Non-pigmented ciliary epithelial cell (primary cell): ENCODE data around the gene CRMP1.
"Not testable (repeated sequence)": the region's sequence is repeated elsewhere in the genome, so short reads cannot be mapped to it uniquely, and the experiment has no call there.

Experiments used
- DNase-seq: peaks from one replicate; pipeline ENCODE4 v3.0.0-alpha.2; 2010; ENCODE audit warnings: low read depth

The CRMP1 gene

DNA sequence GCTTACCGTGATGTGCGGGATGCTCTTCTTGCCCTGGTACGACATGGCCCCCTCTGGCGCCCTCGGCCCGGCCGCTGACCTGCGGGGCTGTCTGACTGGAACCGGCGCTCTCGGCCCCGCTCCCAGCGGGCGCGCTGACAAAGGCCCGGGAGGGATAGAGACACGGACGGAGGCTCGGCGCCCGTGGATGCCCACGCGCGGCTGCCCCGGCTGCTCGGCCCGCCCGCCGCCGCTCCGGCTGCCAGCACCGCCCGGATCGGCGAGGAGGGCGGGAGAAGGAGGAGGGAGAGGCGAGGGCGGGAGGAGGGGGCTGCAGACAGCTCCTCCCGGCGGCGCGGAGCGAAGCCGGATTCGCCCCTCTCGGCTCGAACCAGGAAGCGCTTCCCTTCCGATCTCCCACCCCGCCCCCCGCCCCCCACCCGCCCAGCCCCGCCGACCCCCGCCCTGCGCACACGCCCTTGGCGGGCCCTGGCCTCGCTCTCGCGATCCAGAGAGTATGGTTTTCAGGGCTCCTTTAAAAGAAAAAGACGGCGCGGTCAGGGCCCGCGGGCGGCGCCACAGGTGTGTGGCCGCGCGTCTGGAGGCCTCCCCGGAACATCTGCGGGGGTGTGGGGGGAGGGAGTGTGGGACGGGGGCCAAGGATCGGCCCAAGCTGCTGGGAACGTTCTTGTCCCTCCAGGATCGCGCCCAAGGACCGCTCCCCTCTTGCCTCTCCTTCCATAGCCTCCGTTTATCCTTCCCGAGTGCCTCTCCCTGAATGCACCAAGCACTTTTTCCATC, 4.5 kb downstream of the CRMP1 start:
- no peak for DNase-seq

DNA sequence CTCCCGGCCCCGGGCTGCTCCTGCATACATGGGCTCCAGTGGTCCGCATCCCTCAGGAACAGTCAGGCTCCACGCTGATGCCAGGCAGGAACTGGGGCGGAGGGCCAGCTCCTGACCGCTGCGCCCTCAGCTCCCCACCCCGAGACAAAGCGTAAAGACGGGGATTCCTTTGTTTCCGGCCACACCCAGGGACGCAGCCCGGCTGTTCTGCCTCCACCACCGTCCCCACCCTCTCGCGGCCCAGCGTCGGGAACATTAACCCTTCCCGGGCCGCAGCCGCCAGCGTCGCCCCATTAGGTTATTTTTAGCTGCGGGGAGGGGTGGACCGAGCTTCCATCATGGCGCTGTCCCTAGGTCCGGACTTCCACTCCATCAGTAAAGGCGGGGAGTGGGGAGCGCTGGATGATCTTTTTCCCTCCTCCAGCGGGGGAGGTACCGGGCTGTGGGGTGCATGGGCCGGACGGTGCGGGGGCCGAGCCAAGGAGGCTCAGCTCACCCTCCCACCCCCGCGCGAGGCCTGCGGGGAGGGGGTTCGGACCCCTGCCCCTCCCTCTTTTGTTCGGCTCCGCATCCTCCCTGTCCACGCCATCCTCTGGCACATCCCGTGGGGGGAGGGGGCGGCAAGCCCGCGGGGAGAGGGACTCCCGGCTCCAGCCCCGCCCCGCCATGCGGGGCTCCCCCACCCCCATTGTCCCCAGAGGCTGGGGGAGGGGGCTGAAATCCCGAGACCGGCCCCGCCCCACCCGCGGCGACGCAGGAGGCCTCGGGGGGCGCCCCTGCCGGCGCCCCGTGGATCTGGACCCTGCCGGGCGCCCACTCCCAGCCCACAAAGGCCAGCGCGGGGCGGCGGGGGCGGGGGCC, 5.3 kb downstream of the CRMP1 start:
- DNase-seq, result no peak

DNA sequence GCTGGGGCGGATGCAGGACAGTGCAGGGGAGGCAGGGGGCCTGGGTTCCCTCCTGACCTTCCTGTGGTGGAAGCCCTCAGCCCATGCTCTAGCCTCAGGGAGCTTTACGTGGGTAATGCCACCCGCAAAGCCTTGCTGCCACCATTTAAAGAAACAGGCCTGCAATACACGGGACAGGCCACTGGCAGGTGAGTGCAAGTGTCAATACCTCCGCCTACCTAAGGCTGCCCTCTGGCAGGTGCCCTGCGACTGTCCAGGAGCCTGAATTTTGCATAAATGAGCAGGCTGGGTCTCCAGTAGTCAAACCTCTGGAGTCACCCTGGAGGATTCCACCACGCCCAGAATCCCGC, 5.9 kb downstream of the CRMP1 start:
- no peak for DNase-seq

DNA sequence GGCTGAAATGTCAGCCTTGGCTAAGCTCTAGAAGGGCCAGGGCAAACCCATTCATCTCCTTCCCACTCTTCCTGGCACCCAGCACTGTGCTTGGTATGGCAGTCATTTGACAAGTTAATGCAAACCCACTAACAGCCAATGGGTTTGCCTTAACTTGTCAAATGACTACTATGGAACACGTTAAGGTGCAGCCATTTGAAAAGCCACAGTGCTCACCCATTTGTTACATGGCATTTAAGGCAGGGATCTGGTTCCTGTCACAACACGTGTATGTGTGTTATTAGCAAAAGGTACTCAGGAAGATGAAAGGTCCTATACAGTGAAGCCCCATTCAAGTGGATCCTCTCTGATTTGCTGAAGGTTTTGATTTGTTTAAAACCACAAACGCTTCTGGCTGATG, 7.2 kb downstream of the CRMP1 start:
- no peak for DNase-seq

DNA sequence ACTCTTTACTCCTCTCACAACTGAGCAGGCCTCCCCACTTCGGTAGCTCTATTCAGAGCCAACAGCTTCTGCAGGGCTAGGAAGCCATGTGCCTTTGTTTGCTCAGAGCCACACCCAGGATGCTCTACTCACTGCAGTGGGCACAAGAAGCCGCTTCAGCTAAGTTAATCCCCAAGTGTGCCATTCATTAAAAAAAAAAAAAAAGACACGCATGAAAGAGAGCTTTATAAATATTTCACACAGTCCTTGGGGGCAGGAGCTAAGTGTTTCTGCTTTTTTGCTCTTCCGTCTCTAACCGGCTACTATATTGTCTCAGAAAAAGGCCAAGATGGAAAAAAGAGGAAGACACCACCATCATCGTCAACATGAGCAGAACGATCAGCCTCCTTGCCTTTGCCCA, 8.1 kb downstream of the CRMP1 start:
- no peak for DNase-seq

DNA sequence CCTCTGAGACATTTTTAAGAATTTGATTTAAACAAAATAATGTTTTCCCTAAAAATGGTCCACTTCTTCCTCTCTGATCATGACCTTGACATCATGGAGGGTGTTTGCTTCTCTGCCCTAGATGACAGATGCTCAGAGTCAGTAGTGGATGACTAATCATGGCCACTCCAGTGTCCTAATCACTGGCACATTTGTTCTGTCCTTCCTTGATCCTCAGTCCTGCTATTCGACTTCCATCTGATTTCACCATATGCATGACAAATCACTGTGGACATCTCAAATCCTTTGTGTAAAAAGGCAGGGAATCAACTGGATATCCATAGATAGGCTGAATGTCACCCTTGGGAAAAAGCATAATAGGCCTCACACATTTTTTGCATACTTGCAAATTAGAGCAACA, 9.0 kb downstream of the CRMP1 start:
- DNase-seq, result no peak

DNA sequence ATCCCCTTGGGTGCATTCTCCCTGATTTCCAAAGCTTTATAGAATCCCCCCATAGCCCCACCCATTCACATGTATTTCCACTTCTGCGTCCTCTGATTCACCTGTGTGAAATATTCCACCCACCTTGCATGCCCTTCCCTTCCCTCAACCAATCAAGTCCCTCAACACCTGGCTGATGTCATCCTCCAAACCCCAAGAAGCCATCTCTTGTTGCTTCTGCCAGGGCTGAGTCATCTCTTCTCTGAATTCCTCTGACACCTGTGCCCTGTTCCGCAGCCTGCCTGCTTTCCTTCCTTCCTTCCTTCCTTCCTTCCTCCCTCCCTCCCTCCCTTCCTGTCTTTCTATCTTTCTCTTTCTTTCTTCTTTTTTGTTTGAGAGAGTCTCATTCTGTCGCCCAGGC, 9.9 kb downstream of the CRMP1 start:
- no peak for DNase-seq

DNA sequence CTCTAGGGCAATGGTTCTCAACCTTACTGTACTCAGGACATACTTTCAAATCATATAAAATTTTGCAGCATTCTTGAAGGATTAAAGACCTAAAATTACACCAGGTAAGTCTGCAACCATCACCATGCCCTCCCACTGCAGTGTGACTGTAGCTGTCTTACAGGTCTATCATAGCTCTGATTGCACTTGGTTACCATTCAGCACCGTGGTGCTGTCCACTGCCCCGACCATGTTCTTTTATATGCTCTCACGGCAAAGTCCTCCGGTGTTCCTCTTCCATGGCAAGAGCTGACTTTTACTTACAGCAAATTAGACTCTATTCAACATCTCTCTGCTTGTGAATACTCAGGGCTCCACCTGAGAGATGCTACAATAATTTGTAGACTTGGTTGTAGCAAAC, 11.5 kb downstream of the CRMP1 start:
- no peak for DNase-seq

DNA sequence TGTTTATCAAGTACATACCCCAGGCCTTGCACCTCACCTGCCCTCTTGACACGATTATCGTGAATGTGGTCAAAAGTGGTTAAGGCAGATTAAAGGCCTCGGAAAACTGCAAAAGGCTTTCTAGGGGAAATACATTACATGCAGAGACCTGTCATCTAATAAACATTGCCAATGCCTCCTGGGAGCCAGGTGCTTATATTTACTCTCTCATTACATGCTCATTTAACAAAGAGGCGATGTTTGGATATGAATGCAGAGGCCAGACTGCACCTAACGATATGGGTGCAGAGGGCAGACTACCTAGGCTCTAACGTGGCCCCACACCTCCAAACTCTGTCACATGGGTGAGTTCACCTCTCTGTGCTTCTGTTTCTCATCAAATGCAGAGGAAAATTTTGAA, 14.5 kb downstream of the CRMP1 start:
- DNase-seq, result no peak

DNA sequence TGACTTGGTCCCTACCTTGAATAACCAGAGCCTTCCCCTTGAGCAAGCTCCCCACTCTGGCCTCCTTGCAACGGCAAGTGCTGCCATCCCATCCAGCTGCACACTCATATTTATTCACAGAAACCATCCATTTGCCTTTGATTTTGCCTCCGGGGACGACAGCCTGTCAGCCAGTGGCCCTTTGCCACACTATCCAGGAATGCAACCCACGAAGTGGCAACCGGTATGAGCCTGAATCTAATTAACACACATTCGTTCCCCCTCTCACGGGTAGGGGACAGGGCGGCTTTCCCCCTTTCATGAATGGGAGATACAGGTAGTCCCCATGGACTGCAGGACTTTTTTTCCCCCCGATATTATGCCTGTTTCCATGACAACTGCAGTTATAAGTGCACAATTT, 15.5 kb downstream of the CRMP1 start:
- DNase-seq, result no peak

DNA sequence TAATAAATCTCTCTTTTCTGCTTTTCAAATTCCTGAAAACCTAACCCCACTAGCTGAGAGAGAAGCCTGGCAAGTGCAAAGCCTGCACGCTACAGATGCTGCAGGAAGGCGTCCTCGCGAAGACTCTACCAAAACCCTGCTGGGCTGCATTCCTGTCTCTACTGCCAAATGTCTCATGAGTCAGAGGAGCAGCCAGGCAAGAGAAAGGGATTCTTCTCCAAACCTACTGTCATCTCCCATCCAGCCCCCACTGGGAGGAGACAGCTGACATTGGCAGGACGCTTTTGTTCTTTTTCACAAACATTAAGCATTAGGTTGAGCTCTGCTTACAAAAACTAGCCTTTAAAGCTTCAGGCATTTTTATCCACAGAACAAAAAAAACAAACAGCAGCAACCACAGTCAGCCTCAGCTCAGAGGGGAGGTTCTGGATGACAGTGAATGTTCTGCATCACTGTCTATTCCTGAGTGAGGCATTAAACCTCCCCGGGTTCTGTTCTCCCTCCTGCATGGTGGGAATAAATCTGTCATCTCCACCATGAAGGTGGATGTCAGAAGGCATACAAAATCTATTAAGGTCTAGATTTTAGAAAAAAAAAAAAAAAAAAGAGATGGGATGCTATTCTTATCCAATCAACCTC, 18.0 kb downstream of the CRMP1 start:
- no peak for DNase-seq

DNA sequence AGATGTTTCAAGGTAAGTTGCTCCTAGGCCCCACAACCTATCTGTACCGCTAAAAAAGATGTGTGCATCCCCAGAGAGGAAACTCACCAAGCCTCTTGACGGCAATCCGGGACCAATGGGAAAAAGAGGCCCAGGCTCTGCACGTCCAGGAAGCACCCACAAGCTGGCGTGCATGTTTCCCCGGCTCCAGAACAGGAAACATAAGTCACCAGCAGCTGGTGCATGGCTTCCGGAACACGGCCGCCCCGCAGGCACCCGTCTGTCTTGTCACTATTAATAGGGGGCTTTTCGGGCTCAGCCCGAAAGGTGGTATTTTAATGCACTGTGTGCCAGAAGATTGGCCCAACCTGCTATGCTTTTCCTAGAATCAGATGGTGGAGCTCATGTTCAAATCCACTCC, 22.2 kb downstream of the CRMP1 start:
- DNase-seq, result no peak

DNA sequence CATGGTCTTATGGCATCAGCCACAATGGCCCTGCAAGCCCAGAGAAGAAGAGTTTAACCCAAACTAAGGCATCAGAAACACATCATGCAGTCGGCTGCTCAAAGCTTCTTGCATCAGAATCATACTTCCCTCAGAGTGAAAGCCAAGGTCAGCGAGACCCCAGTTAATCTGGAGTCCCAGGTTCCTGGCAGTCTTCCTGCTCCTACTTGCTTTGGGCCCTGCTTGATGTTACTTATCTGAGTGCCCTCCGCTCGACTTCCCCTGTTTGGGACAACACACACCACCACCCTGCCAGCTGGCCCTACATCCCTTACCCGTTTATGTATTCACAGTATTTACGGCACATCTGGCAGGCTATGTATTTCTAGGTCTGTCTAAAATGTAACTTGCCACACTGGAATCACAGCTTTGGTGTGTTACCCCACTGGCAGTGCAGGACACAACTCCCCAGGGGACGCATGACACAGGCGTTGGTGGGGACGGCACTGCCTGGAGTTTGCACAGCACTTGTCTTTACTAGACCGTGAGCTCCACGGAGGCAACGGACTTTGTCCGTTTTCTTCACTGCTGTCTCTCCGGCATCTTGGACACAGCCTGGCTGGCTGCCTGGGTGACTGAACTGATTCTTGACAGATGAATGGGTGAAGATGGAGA, 22.8 kb downstream of the CRMP1 start:
- no peak for DNase-seq

DNA sequence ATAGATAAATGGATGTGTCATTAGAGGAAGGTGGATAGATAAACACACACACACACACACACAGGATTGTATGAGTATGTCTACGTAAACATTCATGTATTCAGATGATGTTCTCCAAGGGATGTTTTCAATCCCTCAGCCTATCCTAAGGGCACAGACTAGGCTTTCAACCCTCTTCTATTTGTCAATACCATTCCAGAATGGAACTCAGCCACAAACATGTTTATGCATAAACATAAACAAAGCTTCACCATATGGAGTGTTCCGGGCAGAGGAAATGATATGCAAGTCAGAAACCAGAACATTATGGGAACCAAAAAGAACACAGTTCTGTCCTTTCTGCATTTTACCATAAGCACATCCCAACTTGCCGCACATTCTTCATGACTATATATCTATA, 25.0 kb downstream of the CRMP1 start:
- no peak for DNase-seq

DNA sequence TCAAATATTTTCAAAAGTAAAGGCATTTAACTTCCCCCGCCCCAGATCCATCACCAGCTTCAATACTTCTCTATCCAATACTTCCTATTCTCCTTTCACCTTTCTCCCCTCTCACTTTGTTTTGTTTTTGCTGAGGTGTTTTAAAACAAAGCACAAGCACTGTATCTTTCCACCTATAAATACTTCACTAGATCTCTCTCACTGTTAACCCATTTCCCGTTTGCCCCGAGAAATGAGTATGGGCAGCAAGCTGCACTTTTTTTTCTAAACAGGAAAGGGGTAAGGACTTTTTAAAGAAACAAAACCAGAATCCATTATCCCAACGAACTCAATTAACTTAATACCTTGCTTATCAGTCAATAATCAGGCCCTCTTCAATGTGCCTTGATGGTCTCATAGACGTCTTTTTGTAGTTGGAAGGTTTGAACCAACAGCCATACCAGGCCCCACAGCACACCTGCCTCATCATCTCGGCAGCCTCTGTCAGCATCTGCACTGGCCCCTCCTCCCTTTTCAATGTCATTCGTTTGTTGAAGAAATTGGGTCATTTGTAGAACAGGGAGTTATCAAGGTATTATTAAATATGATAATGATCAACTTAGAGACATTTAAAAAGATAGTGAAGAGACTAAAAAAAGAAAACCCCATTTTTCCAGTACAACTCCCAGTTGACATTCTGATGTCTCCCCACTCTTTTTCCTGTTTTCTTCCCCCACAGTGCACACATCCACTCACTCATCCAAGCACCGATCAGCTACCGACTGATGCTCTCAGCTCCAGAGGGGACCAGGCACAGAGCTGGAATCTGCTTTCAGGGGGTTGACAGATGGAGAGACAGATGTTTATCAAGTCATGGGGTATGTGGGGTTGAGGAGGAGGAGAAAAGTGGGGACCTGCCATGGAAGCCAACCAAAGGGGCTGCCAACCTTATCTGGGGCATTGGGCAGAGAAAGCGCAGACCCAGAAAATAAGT, 25.8 kb downstream of the CRMP1 start:
- no peak for DNase-seq

DNA sequence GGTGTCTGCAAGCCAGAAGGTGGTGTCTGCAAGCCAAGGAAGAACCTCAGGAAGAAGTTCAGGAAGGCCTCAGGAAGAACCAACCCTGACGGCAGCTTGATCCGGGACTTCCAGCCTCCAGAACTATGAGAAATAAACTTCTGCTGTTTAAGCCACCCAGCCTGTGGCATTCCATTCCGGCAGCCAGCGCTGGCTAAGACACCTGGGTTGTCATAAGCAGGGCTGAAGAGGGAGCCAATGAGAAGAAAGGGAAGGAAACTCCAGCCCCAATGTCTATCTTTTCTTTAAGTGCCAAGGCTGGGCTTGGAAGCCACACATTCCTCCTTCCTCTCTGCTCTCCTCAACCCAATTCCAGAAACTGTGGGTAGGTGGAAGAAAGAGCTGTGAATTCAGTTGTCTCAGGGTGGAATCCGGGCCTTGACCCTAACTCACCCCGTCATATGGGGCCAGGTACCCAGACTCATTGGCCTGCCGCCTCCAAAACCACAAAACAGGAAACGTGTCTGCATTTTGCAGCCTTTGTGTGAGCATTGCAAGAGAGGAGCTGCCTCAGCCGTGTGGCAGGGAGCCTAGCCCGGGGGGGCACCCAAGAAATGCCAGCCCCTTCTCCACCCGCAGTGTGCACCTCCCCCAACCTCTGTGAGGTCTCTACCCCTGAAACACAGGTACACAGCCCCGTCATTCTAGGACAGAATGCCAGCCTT, 26.8 kb downstream of the CRMP1 start:
- no peak for DNase-seq

DNA sequence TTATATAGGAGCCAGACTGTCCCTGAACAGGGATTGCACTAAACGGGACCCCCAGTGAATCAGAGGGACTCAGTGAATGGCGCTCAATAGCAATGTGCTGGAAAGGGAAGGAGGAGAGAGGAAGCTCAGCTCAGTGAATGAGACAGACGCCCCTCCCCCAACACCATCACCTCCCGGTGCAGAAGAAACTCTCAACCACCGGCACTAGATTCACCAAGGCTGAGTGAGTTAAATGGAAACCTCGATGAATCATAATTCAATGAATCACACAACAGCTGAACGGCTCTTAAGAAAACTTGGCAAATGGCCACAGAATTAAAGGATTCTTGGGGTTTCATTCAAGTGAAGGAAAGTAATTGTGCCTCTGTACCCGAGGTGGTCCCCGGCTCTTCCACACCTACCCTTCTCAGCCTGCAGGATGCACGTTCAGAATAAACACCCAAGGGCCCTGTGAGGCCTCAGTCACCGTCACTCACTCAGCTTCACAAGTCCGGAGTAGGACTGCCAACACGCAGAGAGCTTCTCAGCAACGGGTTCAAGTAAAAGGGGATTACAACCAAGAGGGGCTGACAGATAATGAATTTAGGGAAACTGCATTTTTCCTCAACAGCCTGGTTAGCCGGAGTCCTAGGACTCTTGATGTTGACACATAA, 29.3 kb downstream of the CRMP1 start:
- peak; percentile 93 for DNase-seq

DNA sequence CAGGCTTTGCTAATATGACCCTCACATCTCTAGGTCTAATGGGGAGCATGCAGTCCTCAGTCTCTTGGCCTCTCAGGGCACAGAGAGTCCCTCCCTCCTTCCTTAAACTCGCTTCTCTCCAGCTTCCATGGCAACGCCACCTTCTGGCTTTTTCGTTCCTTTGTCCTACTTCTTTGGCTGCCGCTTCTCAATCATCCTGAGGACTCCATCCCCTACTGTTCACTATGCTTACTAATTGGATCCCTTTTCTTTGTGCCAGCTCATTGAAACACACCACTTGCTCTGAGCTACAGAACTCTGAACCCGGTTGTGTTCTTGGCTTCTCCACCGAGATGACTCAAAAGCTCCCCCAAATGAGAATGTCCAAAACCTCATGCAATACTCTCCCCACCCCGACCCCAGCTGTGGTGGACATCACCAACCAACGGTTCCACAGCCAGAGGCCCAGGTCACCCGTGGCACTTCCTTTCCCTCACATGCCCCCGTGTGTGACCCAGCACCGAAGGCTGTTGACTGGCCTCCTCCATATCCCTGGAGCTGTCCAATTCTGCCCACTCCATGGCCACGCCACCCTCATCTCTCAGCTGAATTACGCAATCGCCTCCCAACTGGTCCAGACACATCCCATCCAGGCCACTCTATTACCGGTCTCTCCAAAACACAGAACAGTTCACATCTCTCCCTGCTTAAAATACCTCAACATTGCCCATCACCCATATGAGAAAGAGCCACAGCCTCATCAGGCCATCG, 34.7 kb downstream of the CRMP1 start:
- no peak for DNase-seq

DNA sequence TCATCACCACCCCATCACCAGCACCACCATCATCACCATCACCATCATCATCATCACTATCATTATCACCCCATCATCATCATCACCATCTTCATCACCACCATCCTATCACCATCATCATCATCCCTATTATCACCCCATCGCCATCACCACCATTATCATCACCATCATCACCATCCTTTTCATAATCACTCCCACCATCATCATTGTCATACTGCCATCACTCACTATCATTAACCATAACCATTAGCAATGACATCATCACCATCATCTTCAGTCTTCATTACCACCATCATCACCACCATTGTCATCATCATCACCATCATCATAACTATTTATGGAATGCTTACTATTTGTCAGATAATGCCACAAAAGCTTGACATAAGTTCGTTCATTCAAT, 35.7 kb downstream of the CRMP1 start:
- DNase-seq, result no peak

DNA sequence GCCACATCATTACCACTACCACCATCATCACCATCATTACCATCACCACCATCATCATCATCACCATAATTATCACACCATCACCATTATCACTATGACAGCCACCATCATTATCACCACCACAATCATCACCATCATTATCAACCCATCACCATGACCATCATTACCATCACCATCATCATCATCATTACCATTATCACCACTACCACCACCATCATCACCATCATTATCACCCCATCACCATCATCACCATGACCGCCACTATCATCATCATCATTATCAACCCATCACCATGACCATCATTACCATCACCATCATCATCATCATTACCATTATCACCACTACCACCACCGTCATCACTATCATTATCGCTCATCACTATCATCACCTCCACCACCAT, 36.5 kb downstream of the CRMP1 start:
- DNase-seq, result not testable (repeated sequence)
